HCT116 (cell line): ENCODE measurements around the gene MYZAP.

ENCODE experiments used
- ATF3 ChIP-seq: IDR thresholded peaks from 2 replicates; pipeline ENCODE4 v1.6.1; 2012
- CTCF ChIP-seq, 3 experiments: fragments of 200-600 bp in 1 of 3; sonication (generic) in 1 of 3; IDR thresholded peaks in 2 of 3; conservative IDR thresholded peaks in 1 of 3; 2 replicates each; pipeline ENCODE4 v1.5.1; 2012 to 2017; ENCODE audit warnings: low read depth in 2 of 3, low read length in 2 of 3, antibody characterized with exemption in 1 of 3, borderline replicate concordance in 1 of 3, control low read depth in 1 of 3, mild to moderate bottlenecking in 1 of 3, mixed read lengths in 1 of 3, mixed run types in 1 of 3, moderate library complexity in 1 of 3; ENCODE audit not compliant: insufficient read depth in 1 of 3
- EZH2 ChIP-seq: fragments of 200-600 bp; sonication (generic); IDR thresholded peaks from 2 replicates; pipeline ENCODE4 v1.6.1; 2017; ENCODE audit warnings: antibody characterized with exemption, mixed run types
- MAX ChIP-seq: IDR thresholded peaks from 2 replicates; pipeline ENCODE4 v1.6.1; 2012
- POLR2A ChIP-seq: IDR thresholded peaks from 2 replicates; pipeline ENCODE4 v1.7.0; 2011; ENCODE audit warnings: borderline replicate concordance; ENCODE audit not compliant: insufficient read depth, insufficient read length; ENCODE audit errors: extremely low read depth
- POLR2AphosphoS5 ChIP-seq: IDR thresholded peaks from 2 replicates; pipeline ENCODE4 v1.6.1; 2011; ENCODE audit warnings: mild to moderate bottlenecking, low read depth, low read length, moderate library complexity
- RAD21 ChIP-seq: IDR thresholded peaks from 2 replicates; pipeline ENCODE4 v1.6.1; 2012; ENCODE audit warnings: low read depth, mild to moderate bottlenecking
- SRF ChIP-seq: IDR thresholded peaks from 2 replicates; pipeline ENCODE4 v1.6.1; 2012; ENCODE audit warnings: low read depth
- TCF7L2 ChIP-seq: IDR thresholded peaks from 2 replicates; pipeline ENCODE4 v1.7.0; 2011; ENCODE audit warnings: borderline replicate concordance, inconsistent platforms; ENCODE audit not compliant: insufficient read depth, insufficient read length; ENCODE audit errors: extremely low read depth
- ZFX ChIP-seq: fragments of 450-650 bp; IDR thresholded peaks from 2 replicates; pipeline ENCODE4 v1.6.1; 2017

GRCh38 chr15:57677204-57677603 is 85.5 kb downstream of the MYZAP start:
- TF ChIP-seq POLR2A (no peak), CTCF (IDR thresholded peaks at IDR 0.05 in 2 of 3, conservative IDR thresholded peaks at IDR 0.05 in 1 of 3; ENCODE audit: borderline replicate concordance in 1 of 3, insufficient read depth in 1 of 3, low read depth in 2 of 3, low read length in 2 of 3) (no peak), EZH2 (no peak), SRF (no peak), ZFX (no peak), MAX (no peak), POLR2AphosphoS5 (no peak), RAD21 (no peak), TCF7L2 (no peak), ATF3 (no peak)
